GM12878 (cell line): ENCODE results near the gene BRCA1. TPM values are rescaled to one million over a fixed set of nuclear protein-coding genes. Genes with fewer than 3 reads are reported as not detected.

ENCODE experiments used
- ATAC-seq: fragments of 200-7000 bp; cut with Tn5 transposase; 3 replicates; pipeline ENCODE4 v1.9.1; 2020; ENCODE audit warnings: mild to moderate bottlenecking, moderate library complexity
- BruUV-seq: library from RNA; stranded (reverse); fragments of 400-500 nt; replicated peaks from 2 replicates; lab custom pipeline; 2021; lab: Mats Ljungman, UMichigan
- CTCF ChIA-PET: fragments of 300-600 bp; sonication (Branson Sonifier 250); formaldehyde crosslinking; extraction: SDS; loops from one replicate; lab custom pipeline; 2021; ENCODE audit warnings: inconsistent platforms; lab: Yijun Ruan, JAX
- POLR2A ChIA-PET: fragments of 350-600 bp; formaldehyde crosslinking; extraction: SDS; loops from one replicate; lab custom pipeline; 2021; ENCODE audit warnings: inconsistent platforms; lab: Charles Lee
- RAD21 ChIA-PET: fragments of 300-600 bp; sonication (Branson Sonifier 250); formaldehyde crosslinking; loops from one replicate; lab custom pipeline; 2023; ENCODE audit warnings: antibody characterized with exemption; ENCODE audit not compliant: unreplicated experiment; lab: Charles Lee
- SMC1A ChIA-PET: fragments of 300-600 bp; sonication (Branson Sonifier 250); formaldehyde crosslinking; loops from one replicate; lab custom pipeline; 2023; ENCODE audit not compliant: unreplicated experiment, uncharacterized antibody; lab: Charles Lee
- DNase-seq: peaks from one replicate; pipeline ENCODE4 v3.0.0-alpha.2; 2011; ENCODE audit warnings: low read depth, low spot score
- FAIRE-seq: peaks from 3 replicates; lab custom pipeline; 2011; peaks lifted over from hg19 to GRCh38; lab: Jason Lieb, UNC
- H2AFZ ChIP-seq: 2 replicates; pipeline ENCODE4 v1.6.0; 2011; ENCODE audit warnings: low read depth, low read length, control low read depth; ENCODE audit not compliant: control insufficient read depth
- H3K27ac ChIP-seq: 2 replicates; pipeline ENCODE4 v1.5.1; 2011; ENCODE audit warnings: control low read depth; ENCODE audit not compliant: control insufficient read depth, insufficient read depth
- H3K27me3 ChIP-seq, 2 experiments: replicated peaks in 1 of 2; 2 replicates each; pipeline versions ENCODE4 v1.6.0 to v1.6.1; 2011; ENCODE audit warnings: low read length in 1 of 2; ENCODE audit not compliant: control insufficient read depth in 2 of 2, insufficient read depth in 2 of 2
- H3K36me3 ChIP-seq, 2 experiments: 2 replicates each; pipeline ENCODE4 v1.5.1; 2011; ENCODE audit warnings: low read length in 1 of 2; ENCODE audit not compliant: control insufficient read depth in 2 of 2, insufficient read depth in 2 of 2
- H3K4me1 ChIP-seq: 2 replicates; pipeline ENCODE4 v1.6.1; 2011; ENCODE audit warnings: mild to moderate bottlenecking, low read length, moderate library complexity, mixed read lengths; ENCODE audit not compliant: control insufficient read depth, insufficient read depth
- H3K4me2 ChIP-seq: 2 replicates; pipeline ENCODE4 v1.6.0; 2011; ENCODE audit warnings: control low read depth; ENCODE audit not compliant: control insufficient read depth, insufficient read depth
- H3K4me3 ChIP-seq: fragments of 200-600 bp; sonication (generic); 2 replicates; pipeline ENCODE4 v1.5.1; 2016
- H3K79me2 ChIP-seq: 2 replicates; pipeline ENCODE4 v1.6.0; 2011; ENCODE audit warnings: low read length; ENCODE audit not compliant: control insufficient read depth, insufficient read depth
- H3K9ac ChIP-seq: 2 replicates; pipeline ENCODE4 v1.8.0; 2011; ENCODE audit warnings: low read length, control low read depth, mixed read lengths; ENCODE audit not compliant: control insufficient read depth, insufficient read depth
- H3K9me3 ChIP-seq: replicated peaks from 3 replicates; pipeline ENCODE4 v1.5.1; 2011; ENCODE audit warnings: mild to moderate bottlenecking, low read length; ENCODE audit not compliant: control insufficient read depth, insufficient read depth
- H4K20me1 ChIP-seq: 2 replicates; pipeline ENCODE4 v1.6.0; 2011; ENCODE audit not compliant: control insufficient read depth, insufficient read depth
- HDAC2 ChIP-seq: fragments of 200-600 bp; sonication (generic); IDR thresholded peaks from 2 replicates; pipeline ENCODE4 v1.6.1; 2017
- PML ChIP-seq: IDR thresholded peaks from 2 replicates; pipeline ENCODE4 v1.6.1; 2012; ENCODE audit warnings: low read length, inconsistent platforms
- POLR2A ChIP-seq: IDR thresholded peaks from 2 replicates; pipeline ENCODE4 v1.6.1; 2011; ENCODE audit warnings: low read depth, mild to moderate bottlenecking, low read length
- POLR2AphosphoS2 ChIP-seq: IDR thresholded peaks from 2 replicates; pipeline ENCODE4 v1.6.1; 2011; ENCODE audit warnings: low read depth, mild to moderate bottlenecking, low read length, improper control_type of control experiment, moderate library complexity
- TAF1 ChIP-seq: IDR thresholded peaks from 2 replicates; pipeline ENCODE4 v1.6.1; 2011; ENCODE audit warnings: mild to moderate bottlenecking, low read depth, low read length, borderline replicate concordance
- ZNF384 ChIP-seq: IDR thresholded peaks from 2 replicates; pipeline ENCODE4 v1.6.1; 2012; ENCODE audit warnings: low read depth, mild to moderate bottlenecking, low read length, improper control_type of control experiment, borderline replicate concordance
- WGBS: methylation state at CpG from one replicate; pipeline ENCODE4 v1.1.6; 2016; ENCODE audit warnings: low lambda C conversion rate; ENCODE audit not compliant: insufficient replicate concordance, insufficient coverage; ENCODE audit errors: missing lambda C conversion rate; 5-methylcytosine and 5-hydroxymethylcytosine counted together
- in situ Hi-C: fragments of 300-500 bp; cut with MboI; formaldehyde crosslinking; loops from 9 replicates; pipeline ENCODE4 v1.14.3; 2018; ENCODE audit warnings: mixed read lengths
- intact Hi-C: fragments of 100-400 bp; cut with micrococcal nuclease; formaldehyde crosslinking; loops from one replicate; pipeline ENCODE4 v1.14.2; 2022; ENCODE audit not compliant: unreplicated experiment
- polyA plus RNA-seq, 11 experiments: library from polyadenylated mRNA; depleted of rRNA in 4 of 11; unstranded in 6 of 11; stranded (reverse) in 5 of 11; fragments of >200 nt; fragmentation: Nextera tagmentation in 4 of 11; fragmentation: Illumina TruSeq in 1 of 11; extraction: Ambion mirVana in 4 of 11; extraction: Trizol in 1 of 11; gene quantifications; 1 replicate in 1 of 11; 2 replicates in 10 of 11; pipeline versions ENCODE4 v1.2.1 to v1.2.3, GENCODE V29; 2011 to 2016; ENCODE audit warnings: inconsistent platforms in 2 of 11, missing spikeins in 2 of 11, low read depth in 1 of 11
- total RNA-seq, 4 experiments: library from RNA; depleted of rRNA in 3 of 4; stranded (reverse); fragments of >200 nt in 3 of 4; fragmentation: Illumina TruSeq in 1 of 4; extraction: Trizol in 1 of 4; gene quantifications; 2 replicates each; pipeline versions ENCODE4 v1.2.1 to v1.2.3, GENCODE V29; 2013 to 2021
- TF ChIP-seq, protein P1 (sequence below): fragments of 450-650 bp; IDR thresholded peaks from 2 replicates; pipeline ENCODE4 v1.6.1; 2016; ENCODE audit warnings: mild to moderate bottlenecking, moderate library complexity, borderline replicate concordance
- TF ChIP-seq, protein P2 (sequence below): IDR thresholded peaks from 2 replicates; pipeline ENCODE4 v1.6.1; 2012; ENCODE audit warnings: mild to moderate bottlenecking, low read depth, low read length

BRCA1 gene
- total and polyA plus RNA-seq, 10 of the 15 experiments (the other 5 are each of a cell fraction or from before 2014, with no cell fraction given) = 16.8 to 71.2 (median 44.2) TPM

DNA sequence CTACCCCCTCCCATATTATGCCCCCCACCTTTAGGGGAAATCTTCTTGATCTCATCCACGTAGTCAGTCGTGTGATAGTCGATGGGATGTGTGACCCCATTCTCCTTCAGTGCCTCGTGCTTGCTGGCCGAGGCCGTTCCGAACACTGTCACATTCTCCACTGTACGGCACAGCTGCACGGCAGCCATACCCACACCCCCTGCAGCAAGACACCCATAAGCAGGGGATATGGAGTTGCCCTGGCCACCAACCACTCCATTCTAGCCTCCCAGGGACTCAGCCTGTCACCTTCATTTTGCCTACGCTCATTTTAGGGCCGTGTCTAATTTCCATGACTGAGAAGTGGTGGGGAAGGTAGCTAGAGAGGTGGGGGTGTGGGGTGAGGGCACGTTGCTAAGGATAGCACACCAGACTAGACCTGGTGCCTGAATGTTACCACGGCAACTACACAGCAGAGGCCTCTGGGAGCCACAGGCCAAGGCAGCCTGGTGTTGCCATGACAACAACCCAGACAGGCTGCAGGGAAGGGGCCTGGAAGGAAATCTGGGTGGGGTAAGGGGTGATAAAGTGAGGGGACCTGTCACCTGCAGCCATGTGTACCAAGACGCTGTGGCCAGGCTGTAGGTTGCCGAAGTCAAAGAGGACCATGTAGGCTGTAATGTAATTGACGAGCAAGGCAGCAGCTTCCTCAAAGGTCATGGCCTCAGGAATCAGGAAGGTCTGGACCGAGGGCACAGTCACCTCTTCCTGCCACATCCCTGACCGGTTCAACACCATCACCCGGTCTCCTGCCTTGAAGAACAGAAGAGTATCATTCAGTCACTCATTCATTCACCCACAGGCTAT, 106.9 kb downstream of the BRCA1 start (continued):
- TF ChIP-seq, protein P1, sequence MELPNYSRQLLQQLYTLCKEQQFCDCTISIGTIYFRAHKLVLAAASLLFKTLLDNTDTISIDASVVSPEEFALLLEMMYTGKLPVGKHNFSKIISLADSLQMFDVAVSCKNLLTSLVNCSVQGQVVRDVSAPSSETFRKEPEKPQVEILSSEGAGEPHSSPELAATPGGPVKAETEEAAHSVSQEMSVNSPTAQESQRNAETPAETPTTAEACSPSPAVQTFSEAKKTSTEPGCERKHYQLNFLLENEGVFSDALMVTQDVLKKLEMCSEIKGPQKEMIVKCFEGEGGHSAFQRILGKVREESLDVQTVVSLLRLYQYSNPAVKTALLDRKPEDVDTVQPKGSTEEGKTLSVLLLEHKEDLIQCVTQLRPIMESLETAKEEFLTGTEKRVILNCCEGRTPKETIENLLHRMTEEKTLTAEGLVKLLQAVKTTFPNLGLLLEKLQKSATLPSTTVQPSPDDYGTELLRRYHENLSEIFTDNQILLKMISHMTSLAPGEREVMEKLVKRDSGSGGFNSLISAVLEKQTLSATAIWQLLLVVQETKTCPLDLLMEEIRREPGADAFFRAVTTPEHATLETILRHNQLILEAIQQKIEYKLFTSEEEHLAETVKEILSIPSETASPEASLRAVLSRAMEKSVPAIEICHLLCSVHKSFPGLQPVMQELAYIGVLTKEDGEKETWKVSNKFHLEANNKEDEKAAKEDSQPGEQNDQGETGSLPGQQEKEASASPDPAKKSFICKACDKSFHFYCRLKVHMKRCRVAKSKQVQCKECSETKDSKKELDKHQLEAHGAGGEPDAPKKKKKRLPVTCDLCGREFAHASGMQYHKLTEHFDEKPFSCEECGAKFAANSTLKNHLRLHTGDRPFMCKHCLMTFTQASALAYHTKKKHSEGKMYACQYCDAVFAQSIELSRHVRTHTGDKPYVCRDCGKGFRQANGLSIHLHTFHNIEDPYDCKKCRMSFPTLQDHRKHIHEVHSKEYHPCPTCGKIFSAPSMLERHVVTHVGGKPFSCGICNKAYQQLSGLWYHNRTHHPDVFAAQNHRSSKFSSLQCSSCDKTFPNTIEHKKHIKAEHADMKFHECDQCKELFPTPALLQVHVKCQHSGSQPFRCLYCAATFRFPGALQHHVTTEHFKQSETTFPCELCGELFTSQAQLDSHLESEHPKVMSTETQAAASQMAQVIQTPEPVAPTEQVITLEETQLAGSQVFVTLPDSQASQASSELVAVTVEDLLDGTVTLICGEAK = no peak
- TF ChIP-seq POLR2AphosphoS2 = peak; percentile 47; the same call in 1 of the 2 replicates
- TF ChIP-seq HDAC2 = no peak
- TF ChIP-seq POLR2A = peak; percentile 72
- TF ChIP-seq TAF1 = no peak
- TF ChIP-seq, all 136 proteins: peak for 3

DNA sequence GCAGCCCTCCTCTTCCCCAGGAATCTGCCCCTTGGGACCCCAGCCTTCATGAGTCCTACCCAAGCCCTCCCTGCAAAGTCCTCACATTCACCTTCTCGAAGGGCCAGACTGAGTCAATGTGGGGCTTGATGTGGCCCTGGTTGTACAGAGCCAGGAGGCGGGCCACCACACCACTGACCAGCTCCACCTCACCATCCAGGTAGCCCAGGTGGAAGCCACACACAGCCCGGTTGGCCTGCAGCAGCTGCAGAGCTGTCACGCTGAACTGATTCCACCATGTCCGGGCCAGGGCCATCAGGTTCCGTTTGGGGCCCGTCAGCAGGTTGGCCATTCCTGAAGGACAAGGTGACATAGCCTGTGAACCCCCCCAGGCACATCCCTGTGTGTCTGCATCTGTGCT, 108.9 kb downstream of the BRCA1 start:
- Histone ChIP-seq H3K27me3 (no peaks in the 10 kb centered on the region), H3K79me2 (no peaks in the 10 kb centered on the region), H3K4me3 (no peak overlapping the region), H2AFZ (no peak overlapping the region), H3K4me1 (0 out of 2 replicates have a peak, but pooled peaks cover 3% of the 10 kb centered on the region), H4K20me1 (no peaks in the 10 kb centered on the region), H3K4me2 (no peak overlapping the region), H3K36me3 (peaks cover 8 to 13% of the 10 kb centered on the region in 2 experiments), H3K9me3 (no peaks in the 10 kb centered on the region), H3K27ac (no peak overlapping the region), H3K9ac (no peak overlapping the region)
- 73% methylated on average over 7 of the region's 7 CpGs for WGBS
- CTCF ChIA-PET = no interaction called here
- FAIRE-seq = no peak
- SMC1A ChIA-PET = no interaction called here
- no TSS peak for BruUV-seq
- RAD21 ChIA-PET = no interaction called here
- intact Hi-C loops (no loop called here), in situ Hi-C loops (no loop called here)
- ATAC-seq = no peak
- POLR2A ChIA-PET = no interaction called here
- peak; percentile 68 for TF ChIP-seq POLR2A
- TF ChIP-seq, protein P2, sequence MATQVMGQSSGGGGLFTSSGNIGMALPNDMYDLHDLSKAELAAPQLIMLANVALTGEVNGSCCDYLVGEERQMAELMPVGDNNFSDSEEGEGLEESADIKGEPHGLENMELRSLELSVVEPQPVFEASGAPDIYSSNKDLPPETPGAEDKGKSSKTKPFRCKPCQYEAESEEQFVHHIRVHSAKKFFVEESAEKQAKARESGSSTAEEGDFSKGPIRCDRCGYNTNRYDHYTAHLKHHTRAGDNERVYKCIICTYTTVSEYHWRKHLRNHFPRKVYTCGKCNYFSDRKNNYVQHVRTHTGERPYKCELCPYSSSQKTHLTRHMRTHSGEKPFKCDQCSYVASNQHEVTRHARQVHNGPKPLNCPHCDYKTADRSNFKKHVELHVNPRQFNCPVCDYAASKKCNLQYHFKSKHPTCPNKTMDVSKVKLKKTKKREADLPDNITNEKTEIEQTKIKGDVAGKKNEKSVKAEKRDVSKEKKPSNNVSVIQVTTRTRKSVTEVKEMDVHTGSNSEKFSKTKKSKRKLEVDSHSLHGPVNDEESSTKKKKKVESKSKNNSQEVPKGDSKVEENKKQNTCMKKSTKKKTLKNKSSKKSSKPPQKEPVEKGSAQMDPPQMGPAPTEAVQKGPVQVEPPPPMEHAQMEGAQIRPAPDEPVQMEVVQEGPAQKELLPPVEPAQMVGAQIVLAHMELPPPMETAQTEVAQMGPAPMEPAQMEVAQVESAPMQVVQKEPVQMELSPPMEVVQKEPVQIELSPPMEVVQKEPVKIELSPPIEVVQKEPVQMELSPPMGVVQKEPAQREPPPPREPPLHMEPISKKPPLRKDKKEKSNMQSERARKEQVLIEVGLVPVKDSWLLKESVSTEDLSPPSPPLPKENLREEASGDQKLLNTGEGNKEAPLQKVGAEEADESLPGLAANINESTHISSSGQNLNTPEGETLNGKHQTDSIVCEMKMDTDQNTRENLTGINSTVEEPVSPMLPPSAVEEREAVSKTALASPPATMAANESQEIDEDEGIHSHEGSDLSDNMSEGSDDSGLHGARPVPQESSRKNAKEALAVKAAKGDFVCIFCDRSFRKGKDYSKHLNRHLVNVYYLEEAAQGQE = no peak
- no peak for TF ChIP-seq ZNF384
- 0 out of 2 replicates have a peak, but pooled peaks have one; percentile 1 for TF ChIP-seq PML
- no peak for DNase-seq
